HEK293 (cell line): Measurements from ENCODE around the gene POLR3C.

Source experiments
- CTCF ChIA-PET: fragments of 350-600 bp; formaldehyde crosslinking; extraction: SDS; loops from one replicate; lab custom pipeline; 2021; ENCODE audit warnings: antibody characterized with exemption; lab: Yijun Ruan, JAX
- POLR2A ChIA-PET: fragments of 300-600 bp; formaldehyde crosslinking; extraction: SDS; loops from one replicate; lab custom pipeline; 2020; ENCODE audit warnings: antibody characterized with exemption, inconsistent platforms; lab: Yijun Ruan, JAX
- H3K27ac ChIP-seq: fragments of 200-500 bp; sonication (Bioruptor generic); 2 replicates; pipeline ENCODE4 v1.5.1; 2014; ENCODE audit warnings: low read depth, low read length, control low read depth, inconsistent platforms; ENCODE audit errors: extremely low read depth
- H3K36me3 ChIP-seq, 2 experiments: fragments of 200-500 bp in 1 of 2; sonication (Bioruptor generic) in 1 of 2; 1 replicate in 1 of 2; 2 replicates in 1 of 2; pipeline ENCODE4 v1.5.1; 2014 to 2017; ENCODE audit warnings: inconsistent platforms in 2 of 2, low read length in 2 of 2; ENCODE audit not compliant: control insufficient read depth in 2 of 2, insufficient read depth in 1 of 2
- H3K4me1 ChIP-seq: fragments of 200-500 bp; sonication (Bioruptor generic); 2 replicates; pipeline ENCODE4 v1.5.1; 2014; ENCODE audit warnings: mild to moderate bottlenecking, low read length, inconsistent platforms; ENCODE audit not compliant: control insufficient read depth, insufficient read depth
- H3K4me3 ChIP-seq: 2 replicates; pipeline ENCODE4 v1.5.1; 2011; ENCODE audit warnings: low read depth, mild to moderate bottlenecking, control low read depth, low read length, moderate library complexity
- H3K9me3 ChIP-seq: fragments of 200-500 bp; sonication (Bioruptor generic); 2 replicates; pipeline ENCODE4 v1.5.1; 2014; ENCODE audit warnings: low read depth, low read length, inconsistent platforms; ENCODE audit not compliant: control insufficient read depth, insufficient read depth
- BCL6B ChIP-seq: fragments of 450-650 bp; formaldehyde crosslinking; IDR thresholded peaks from 2 replicates; pipeline ENCODE4 v1.5.1; 2017; ENCODE audit warnings: missing biosample characterization, missing genetic modification characterization
- ZBTB20 ChIP-seq: fragments of 450-650 bp; formaldehyde crosslinking; IDR thresholded peaks from 2 replicates; pipeline ENCODE4 v1.5.1; 2016; ENCODE audit warnings: missing biosample characterization, missing genetic modification characterization
- ZBTB21 ChIP-seq: fragments of 450-650 bp; formaldehyde crosslinking; IDR thresholded peaks from 2 replicates; pipeline ENCODE4 v1.5.1; 2017; ENCODE audit warnings: missing biosample characterization, missing genetic modification characterization
- ZNF121 ChIP-seq: fragments of 450-650 bp; formaldehyde crosslinking; IDR thresholded peaks from 2 replicates; pipeline ENCODE4 v1.5.1; 2016; ENCODE audit warnings: missing biosample characterization, missing genetic modification characterization
- ZNF16 ChIP-seq: fragments of 450-650 bp; formaldehyde crosslinking; IDR thresholded peaks from 2 replicates; pipeline ENCODE4 v1.5.1; 2016; ENCODE audit warnings: low read depth, missing biosample characterization, missing genetic modification characterization
- ZNF175 ChIP-seq: fragments of 450-650 bp; formaldehyde crosslinking; IDR thresholded peaks from 2 replicates; pipeline ENCODE4 v1.5.1; 2016; ENCODE audit warnings: missing biosample characterization, missing genetic modification characterization
- ZNF280C ChIP-seq: fragments of 450-650 bp; formaldehyde crosslinking; IDR thresholded peaks from 2 replicates; pipeline ENCODE4 v1.5.1; 2016; ENCODE audit warnings: missing biosample characterization, missing genetic modification characterization
- ZNF280D ChIP-seq: fragments of 450-650 bp; formaldehyde crosslinking; IDR thresholded peaks from 2 replicates; pipeline ENCODE4 v1.5.1; 2016; ENCODE audit warnings: missing biosample characterization, missing genetic modification characterization
- ZNF324 ChIP-seq: fragments of 450-650 bp; formaldehyde crosslinking; IDR thresholded peaks from 2 replicates; pipeline ENCODE4 v1.5.1; 2016; ENCODE audit warnings: missing biosample characterization, missing genetic modification characterization
- ZNF335 ChIP-seq: fragments of 450-650 bp; formaldehyde crosslinking; conservative IDR thresholded peaks from 2 replicates; pipeline ENCODE4 v1.5.1; 2016; ENCODE audit warnings: missing biosample characterization, missing genetic modification characterization
- ZNF501 ChIP-seq: fragments of 450-650 bp; formaldehyde crosslinking; IDR thresholded peaks from 2 replicates; pipeline ENCODE4 v1.5.1; 2016; ENCODE audit warnings: missing biosample characterization, missing genetic modification characterization
- ZNF785 ChIP-seq: fragments of 450-650 bp; formaldehyde crosslinking; IDR thresholded peaks from 2 replicates; pipeline ENCODE4 v1.5.1; 2016; ENCODE audit warnings: missing biosample characterization, missing genetic modification characterization

The POLR3C gene

GRCh38 chr1:145892486-145893087, 68.6 kb downstream of the POLR3C start:
- Histone ChIP-seq H3K36me3 (no peaks in the 10 kb centered on the region), H3K4me1 (peaks cover 15% of the 10 kb centered on the region), H3K9me3 (no peaks in the 10 kb centered on the region), H3K27ac (peak overlapping the region; percentile 60), H3K4me3 (no peak overlapping the region)
- POLR2A ChIA-PET: interaction anchor here (0.6 to 2.7 kb wide), 11 partner anchors 9 to 146 kb away, joined by 3 to 41 read pairs (median 5); partner anchors contain the start of genes ANKRD34A, LIX1L, NUDT17 and PIAS3
- CTCF ChIA-PET: interaction anchor here (0.7 to 11.9 kb wide), 33 partner anchors 9 to 143 kb away, joined by 3 to 222 read pairs (median 5); partner anchors contain the start of genes ANKRD34A, HJV, ITGA10 and LIX1L
- TF ChIP-seq ZNF501 (no peak), ZNF335 (tag by site-specific recombination) (peak; percentile 28; the same call in 1 of the 2 replicates)

GRCh38 chr1:145893306-145894055, 69.5 kb downstream of the POLR3C start:
- no peak for TF ChIP-seq ZNF280D (tag by site-specific recombination)
- TF ChIP-seq ZBTB21 (tag by site-specific recombination): no peak
- TF ChIP-seq ZNF785: no peak
- TF ChIP-seq ZNF324 (tag by site-specific recombination): no peak
- TF ChIP-seq ZNF175: no peak
- TF ChIP-seq BCL6B (tag by site-specific recombination): no peak
- no peak for TF ChIP-seq ZNF16 (tag by site-specific recombination)
- TF ChIP-seq ZNF280C (tag by site-specific recombination): no peak
- TF ChIP-seq ZBTB20 (tag by site-specific recombination): no peak
- no peak for TF ChIP-seq ZNF121
- ChIA-PET CTCF (interaction anchor here (0.6 to 11.9 kb wide), 12 partner anchors 8 to 128 kb away, joined by 3 to 222 read pairs (median 18); partner anchors contain the start of genes HJV, ITGA10 and NUDT17), POLR2A (interaction anchor here (2.1 to 2.7 kb wide), 2 partner anchors 15 to 34 kb away, joined by 9 to 41 read pairs; partner anchors contain the start of gene PIAS3)
- no peak overlapping the region for H3K4me3 ChIP-seq
- peak overlapping the region; percentile 6; the same call in 1 of the 2 replicates for H3K27ac ChIP-seq
- H3K9me3 ChIP-seq: no peaks in the 10 kb centered on the region
- peaks cover 15% of the 10 kb centered on the region for H3K4me1 ChIP-seq
- no peaks in the 10 kb centered on the region for H3K36me3 ChIP-seq
